HEK293T (cell line): ENCODE results near the gene NEK5.

ENCODE experiments used
- ARNT ChIP-seq: fragments of 450-650 bp; IDR thresholded peaks from 2 replicates; pipeline ENCODE4 v1.6.1; 2017; ENCODE audit warnings: mild to moderate bottlenecking
- BHLHE40 ChIP-seq: fragments of 450-650 bp; IDR thresholded peaks from 2 replicates; pipeline ENCODE4 v1.6.1; 2016; ENCODE audit warnings: mild to moderate bottlenecking, moderate library complexity, borderline replicate concordance
- ELF4 ChIP-seq: fragments of 450-650 bp; IDR thresholded peaks from 2 replicates; pipeline ENCODE4 v1.6.1; 2017; ENCODE audit warnings: antibody characterized with exemption
- FOXA1 ChIP-seq: fragments of 450-650 bp; IDR thresholded peaks from 2 replicates; pipeline ENCODE4 v1.6.1; 2016; ENCODE audit warnings: mild to moderate bottlenecking
- FOXM1 ChIP-seq: fragments of 450-650 bp; IDR thresholded peaks from 2 replicates; pipeline ENCODE4 v1.6.1; 2017; ENCODE audit warnings: mild to moderate bottlenecking, borderline replicate concordance
- HDGF ChIP-seq: fragments of 450-650 bp; IDR thresholded peaks from 2 replicates; pipeline ENCODE4 v1.6.1; 2017; ENCODE audit warnings: antibody characterized with exemption, borderline replicate concordance
- NFRKB ChIP-seq: fragments of 450-650 bp; IDR thresholded peaks from 2 replicates; pipeline ENCODE4 v1.6.1; 2016; ENCODE audit warnings: mild to moderate bottlenecking, moderate library complexity
- SP1 ChIP-seq: fragments of 450-650 bp; IDR thresholded peaks from 2 replicates; pipeline ENCODE4 v1.6.1; 2017
- SUZ12 ChIP-seq: fragments of 450-650 bp; IDR thresholded peaks from 2 replicates; pipeline ENCODE4 v1.6.1; 2016; ENCODE audit warnings: mild to moderate bottlenecking
- ZNF384 ChIP-seq: fragments of 450-650 bp; IDR thresholded peaks from 2 replicates; pipeline ENCODE4 v1.6.1; 2016
- TF ChIP-seq, protein P1 (sequence below): fragments of 450-650 bp; IDR thresholded peaks from 2 replicates; pipeline ENCODE4 v1.6.1; 2016

DNA sequence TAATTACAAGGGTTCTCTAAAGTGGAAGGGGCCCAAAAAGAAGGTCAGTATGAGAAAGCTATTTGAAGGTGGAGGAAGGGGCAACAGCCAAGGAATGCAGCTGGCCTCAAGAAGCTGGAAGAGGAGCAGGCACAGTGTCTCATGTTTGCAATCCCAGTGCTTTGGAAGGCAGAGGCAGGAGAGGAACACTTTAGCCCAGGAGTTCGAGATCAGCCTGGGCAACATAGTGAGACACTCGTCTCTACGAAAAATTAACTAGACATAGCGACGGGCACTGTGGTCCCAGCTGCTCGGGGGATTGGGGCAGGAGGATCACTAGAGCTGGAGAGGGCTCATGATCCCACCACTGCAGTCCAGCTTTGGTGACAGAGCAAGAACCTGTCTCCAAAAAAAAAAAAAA, 31.2 kb upstream of the NEK5 start:
- TF ChIP-seq ZNF384 (no peak), BHLHE40 (no peak), FOXM1 (no peak), SP1 (no peak), HDGF (no peak), FOXA1 (no peak), ELF4 (no peak), NFRKB (no peak), SUZ12 (no peak), ARNT (no peak)
- TF ChIP-seq, protein P1, sequence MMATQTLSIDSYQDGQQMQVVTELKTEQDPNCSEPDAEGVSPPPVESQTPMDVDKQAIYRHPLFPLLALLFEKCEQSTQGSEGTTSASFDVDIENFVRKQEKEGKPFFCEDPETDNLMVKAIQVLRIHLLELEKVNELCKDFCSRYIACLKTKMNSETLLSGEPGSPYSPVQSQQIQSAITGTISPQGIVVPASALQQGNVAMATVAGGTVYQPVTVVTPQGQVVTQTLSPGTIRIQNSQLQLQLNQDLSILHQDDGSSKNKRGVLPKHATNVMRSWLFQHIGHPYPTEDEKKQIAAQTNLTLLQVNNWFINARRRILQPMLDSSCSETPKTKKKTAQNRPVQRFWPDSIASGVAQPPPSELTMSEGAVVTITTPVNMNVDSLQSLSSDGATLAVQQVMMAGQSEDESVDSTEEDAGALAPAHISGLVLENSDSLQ, result no peak
